Measurements from ENCODE around the gene SIAH3. TPM values are rescaled to one million over a fixed set of nuclear protein-coding genes. Genes with fewer than 3 reads are reported as not detected.

Gene SIAH3
- total RNA-seq, 1 experiment from 2014 or later = not detected

DNA sequence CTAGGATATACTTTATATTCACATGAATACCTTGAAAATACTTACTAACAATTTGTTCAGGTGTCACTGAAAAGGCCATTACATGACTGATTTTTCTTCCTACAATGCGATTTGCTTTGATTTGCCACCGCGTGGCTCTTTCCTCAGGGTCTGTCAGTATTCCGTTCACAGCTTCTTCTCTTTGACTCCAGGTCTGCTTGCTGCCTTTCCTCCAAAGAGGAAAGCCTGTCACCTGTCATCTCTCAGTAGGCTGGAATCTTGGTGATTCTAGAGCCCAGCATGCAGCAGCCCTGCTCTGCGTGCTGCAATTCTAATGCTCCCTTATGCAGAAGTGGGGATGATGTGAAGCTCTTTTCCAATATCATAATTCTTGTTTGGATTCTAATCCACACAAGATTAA is 33.6 kb upstream of the SIAH3 start:
- BruUV-seq (replicated peaks) = no TSS peak
- Histone ChIP-seq H3K9me3 (ENCODE audit: control insufficient read depth in 1 of 2, insufficient read depth in 1 of 2, low read depth in 1 of 2, low read length in 2 of 2) (no peaks in the 10 kb centered on the region), H2AFZ (ENCODE audit: low read depth, low read length, poor library complexity, severe bottlenecking) (no peak overlapping the region), H4K20me1 (ENCODE audit: insufficient read depth) (no peaks in the 10 kb centered on the region), H3K9me2 (ENCODE audit: insufficient read depth) (no peaks in the 10 kb centered on the region), H3K27ac (ENCODE audit: low read depth, low read length) (no peak overlapping the region), H3K27me3 (ENCODE audit: insufficient read depth, low read length) (0 out of 2 replicates have a peak, but pooled peaks cover 2% of the 10 kb centered on the region), H3K4me2 (ENCODE audit: low read length) (no peak overlapping the region), H3K79me2 (ENCODE audit: insufficient read depth, low read length) (no peaks in the 10 kb centered on the region), H3K4me1 (ENCODE audit: control insufficient read depth in 1 of 2, insufficient read depth in 2 of 2, low read length in 2 of 2) (no peaks in the 10 kb centered on the region), H3K4me3 (replicated peaks in 1 of 2; ENCODE audit: low read depth in 1 of 2, low read length in 2 of 2) (no peak overlapping the region), H3K36me3 (ENCODE audit: control insufficient read depth in 1 of 2, insufficient read depth in 2 of 2, low read length in 2 of 2) (no peaks in the 10 kb centered on the region), H3K9ac (ENCODE audit: low read length) (no peak overlapping the region)
- intact Hi-C loops (cut with micrococcal nuclease) = no loop called here
- DNase-seq (ENCODE audit: low read depth, low spot score) = no peak
- ChIA-PET POLR2A (no interaction called here), CTCF (no interaction called here), RAD21 (ENCODE audit: low non-redundant PET in 1 of 2, low total read pairs in 2 of 2, uncharacterized antibody in 2 of 2, unreplicated experiment in 2 of 2) (no interaction called here)
- ATAC-seq = no peak
- TF ChIP-seq TCF7L2 (IDR thresholded peaks at IDR 0.05; ENCODE audit: borderline replicate concordance, extremely low read depth, insufficient read depth, insufficient read length) = no peak
- TF ChIP-seq, protein P1, sequence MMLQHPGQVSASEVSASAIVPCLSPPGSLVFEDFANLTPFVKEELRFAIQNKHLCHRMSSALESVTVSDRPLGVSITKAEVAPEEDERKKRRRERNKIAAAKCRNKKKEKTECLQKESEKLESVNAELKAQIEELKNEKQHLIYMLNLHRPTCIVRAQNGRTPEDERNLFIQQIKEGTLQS (IDR thresholded peaks at IDR 0.05) = no peak
- no peak for TF ChIP-seq SIN3A (IDR thresholded peaks at IDR 0.05; ENCODE audit: low read depth)
- TF ChIP-seq, protein P2, sequence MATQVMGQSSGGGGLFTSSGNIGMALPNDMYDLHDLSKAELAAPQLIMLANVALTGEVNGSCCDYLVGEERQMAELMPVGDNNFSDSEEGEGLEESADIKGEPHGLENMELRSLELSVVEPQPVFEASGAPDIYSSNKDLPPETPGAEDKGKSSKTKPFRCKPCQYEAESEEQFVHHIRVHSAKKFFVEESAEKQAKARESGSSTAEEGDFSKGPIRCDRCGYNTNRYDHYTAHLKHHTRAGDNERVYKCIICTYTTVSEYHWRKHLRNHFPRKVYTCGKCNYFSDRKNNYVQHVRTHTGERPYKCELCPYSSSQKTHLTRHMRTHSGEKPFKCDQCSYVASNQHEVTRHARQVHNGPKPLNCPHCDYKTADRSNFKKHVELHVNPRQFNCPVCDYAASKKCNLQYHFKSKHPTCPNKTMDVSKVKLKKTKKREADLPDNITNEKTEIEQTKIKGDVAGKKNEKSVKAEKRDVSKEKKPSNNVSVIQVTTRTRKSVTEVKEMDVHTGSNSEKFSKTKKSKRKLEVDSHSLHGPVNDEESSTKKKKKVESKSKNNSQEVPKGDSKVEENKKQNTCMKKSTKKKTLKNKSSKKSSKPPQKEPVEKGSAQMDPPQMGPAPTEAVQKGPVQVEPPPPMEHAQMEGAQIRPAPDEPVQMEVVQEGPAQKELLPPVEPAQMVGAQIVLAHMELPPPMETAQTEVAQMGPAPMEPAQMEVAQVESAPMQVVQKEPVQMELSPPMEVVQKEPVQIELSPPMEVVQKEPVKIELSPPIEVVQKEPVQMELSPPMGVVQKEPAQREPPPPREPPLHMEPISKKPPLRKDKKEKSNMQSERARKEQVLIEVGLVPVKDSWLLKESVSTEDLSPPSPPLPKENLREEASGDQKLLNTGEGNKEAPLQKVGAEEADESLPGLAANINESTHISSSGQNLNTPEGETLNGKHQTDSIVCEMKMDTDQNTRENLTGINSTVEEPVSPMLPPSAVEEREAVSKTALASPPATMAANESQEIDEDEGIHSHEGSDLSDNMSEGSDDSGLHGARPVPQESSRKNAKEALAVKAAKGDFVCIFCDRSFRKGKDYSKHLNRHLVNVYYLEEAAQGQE (IDR thresholded peaks at IDR 0.05; ENCODE audit: low read depth) = no peak
- no peak for TF ChIP-seq POLR2A (IDR thresholded peaks at IDR 0.05; ENCODE audit: borderline replicate concordance, extremely low read depth, insufficient read depth, insufficient read length)
- TF ChIP-seq CEBPB (IDR thresholded peaks at IDR 0.05; ENCODE audit: low read depth) = no peak
- TF ChIP-seq SP1 (IDR thresholded peaks at IDR 0.05; ENCODE audit: low read depth) = no peak
- no peak for TF ChIP-seq EZH2phosphoT487 (IDR thresholded peaks at IDR 0.05; ENCODE audit: borderline replicate concordance)
- TF ChIP-seq, protein P3, sequence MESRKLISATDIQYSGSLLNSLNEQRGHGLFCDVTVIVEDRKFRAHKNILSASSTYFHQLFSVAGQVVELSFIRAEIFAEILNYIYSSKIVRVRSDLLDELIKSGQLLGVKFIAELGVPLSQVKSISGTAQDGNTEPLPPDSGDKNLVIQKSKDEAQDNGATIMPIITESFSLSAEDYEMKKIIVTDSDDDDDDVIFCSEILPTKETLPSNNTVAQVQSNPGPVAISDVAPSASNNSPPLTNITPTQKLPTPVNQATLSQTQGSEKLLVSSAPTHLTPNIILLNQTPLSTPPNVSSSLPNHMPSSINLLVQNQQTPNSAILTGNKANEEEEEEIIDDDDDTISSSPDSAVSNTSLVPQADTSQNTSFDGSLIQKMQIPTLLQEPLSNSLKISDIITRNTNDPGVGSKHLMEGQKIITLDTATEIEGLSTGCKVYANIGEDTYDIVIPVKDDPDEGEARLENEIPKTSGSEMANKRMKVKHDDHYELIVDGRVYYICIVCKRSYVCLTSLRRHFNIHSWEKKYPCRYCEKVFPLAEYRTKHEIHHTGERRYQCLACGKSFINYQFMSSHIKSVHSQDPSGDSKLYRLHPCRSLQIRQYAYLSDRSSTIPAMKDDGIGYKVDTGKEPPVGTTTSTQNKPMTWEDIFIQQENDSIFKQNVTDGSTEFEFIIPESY (IDR thresholded peaks at IDR 0.05; ENCODE audit: extremely low read depth, insufficient replicate concordance, low read length) = no peak
- no peak for TF ChIP-seq POLR2AphosphoS5 (IDR thresholded peaks at IDR 0.05; ENCODE audit: low read depth, low read length)
- TF ChIP-seq, protein P4, sequence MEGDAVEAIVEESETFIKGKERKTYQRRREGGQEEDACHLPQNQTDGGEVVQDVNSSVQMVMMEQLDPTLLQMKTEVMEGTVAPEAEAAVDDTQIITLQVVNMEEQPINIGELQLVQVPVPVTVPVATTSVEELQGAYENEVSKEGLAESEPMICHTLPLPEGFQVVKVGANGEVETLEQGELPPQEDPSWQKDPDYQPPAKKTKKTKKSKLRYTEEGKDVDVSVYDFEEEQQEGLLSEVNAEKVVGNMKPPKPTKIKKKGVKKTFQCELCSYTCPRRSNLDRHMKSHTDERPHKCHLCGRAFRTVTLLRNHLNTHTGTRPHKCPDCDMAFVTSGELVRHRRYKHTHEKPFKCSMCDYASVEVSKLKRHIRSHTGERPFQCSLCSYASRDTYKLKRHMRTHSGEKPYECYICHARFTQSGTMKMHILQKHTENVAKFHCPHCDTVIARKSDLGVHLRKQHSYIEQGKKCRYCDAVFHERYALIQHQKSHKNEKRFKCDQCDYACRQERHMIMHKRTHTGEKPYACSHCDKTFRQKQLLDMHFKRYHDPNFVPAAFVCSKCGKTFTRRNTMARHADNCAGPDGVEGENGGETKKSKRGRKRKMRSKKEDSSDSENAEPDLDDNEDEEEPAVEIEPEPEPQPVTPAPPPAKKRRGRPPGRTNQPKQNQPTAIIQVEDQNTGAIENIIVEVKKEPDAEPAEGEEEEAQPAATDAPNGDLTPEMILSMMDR (IDR thresholded peaks at IDR 0.05 in 2 of 3, conservative IDR thresholded peaks at IDR 0.05 in 1 of 3; ENCODE audit: borderline replicate concordance in 1 of 3, insufficient read depth in 1 of 3, low read depth in 2 of 3, low read length in 2 of 3) = no peak
- no peak for TF ChIP-seq FOSL1 (IDR thresholded peaks at IDR 0.05; ENCODE audit: low read depth)
- TF ChIP-seq JUND (IDR thresholded peaks at IDR 0.05) = no peak
- TF ChIP-seq EZH2 (IDR thresholded peaks at IDR 0.05) = no peak
- TF ChIP-seq ZNF274 (IDR thresholded peaks at IDR 0.05; ENCODE audit: low read depth, low read length) = no peak
